GM12875 (cell line): ENCODE measurements around the gene NAA38.

ENCODE experiments used
- H3K4me3 ChIP-seq: one replicate; pipeline ENCODE4 v1.5.1; 2011; ENCODE audit warnings: low read depth, low read length, control low read depth
- CTCF ChIP-seq: IDR thresholded peaks from 2 replicates; pipeline ENCODE4 v1.5.1; 2011; ENCODE audit warnings: low read depth, mild to moderate bottlenecking, control low read depth, inconsistent platforms, low read length, moderate library complexity, borderline replicate concordance; ENCODE audit not compliant: insufficient read depth

NAA38 gene

GRCh38 chr17:7837408-7838088 is 19.8 kb downstream of the NAA38 start:
- peak overlapping the region; percentile 68 for H3K4me3 ChIP-seq

DNA sequence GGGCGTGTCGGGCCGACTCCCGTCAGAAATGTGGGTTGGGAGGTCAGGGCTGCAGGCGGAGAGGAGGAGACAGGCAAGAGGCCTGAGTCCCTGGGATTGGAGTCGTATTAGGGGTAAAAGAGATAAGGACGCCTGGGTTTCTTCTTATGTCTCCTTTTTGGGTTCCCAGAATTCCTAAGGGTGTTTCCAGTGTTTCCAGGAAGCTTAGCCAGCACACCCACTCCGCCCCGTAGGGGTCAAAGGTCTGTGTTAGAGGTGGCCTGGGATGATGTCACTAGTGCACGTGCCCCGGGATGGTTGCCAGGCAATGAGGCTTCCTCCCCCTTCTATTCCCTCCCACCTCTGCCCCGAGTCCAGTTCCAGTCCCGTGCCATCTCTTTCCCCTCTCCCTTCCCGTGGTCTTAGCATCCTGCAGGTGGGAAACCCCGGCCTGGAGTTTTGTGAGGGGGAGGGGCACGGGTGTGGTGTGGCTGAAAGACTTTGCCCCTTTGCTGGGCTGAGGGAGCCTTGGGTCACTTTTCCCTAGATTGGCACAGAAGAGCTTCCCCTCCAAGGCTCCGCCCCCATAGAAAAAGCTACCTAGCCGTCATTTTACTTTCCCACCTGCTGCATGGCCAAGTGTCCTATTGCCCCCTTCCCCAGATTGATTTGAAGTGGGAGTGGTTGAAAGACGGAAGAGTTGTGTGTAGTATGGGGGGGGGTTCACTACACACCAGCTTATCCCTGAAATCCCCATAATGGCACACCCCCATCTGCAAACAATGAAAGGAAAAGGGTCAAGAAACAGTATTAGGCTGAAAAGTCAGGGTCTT is 20.6 kb downstream of the NAA38 start:
- no peak for TF ChIP-seq CTCF
- peak overlapping the region; percentile 68 for H3K4me3 ChIP-seq

More at GRCh38 chr17:7837408-7838088, 19.8 kb downstream of the NAA38 start:
- TF ChIP-seq CTCF, result no peak

- H3K4me3 ChIP-seq, result peak overlapping the region; percentile 68
- no peak for TF ChIP-seq CTCF
Observed at GRCh38 chr17:7835814-7836595, 21.4 kb downstream of the NAA38 start.

GRCh38 chr17:7834957-7835813 is 22.2 kb downstream of the NAA38 start:
- TF ChIP-seq CTCF, result peak; percentile 91
- peak overlapping the region; percentile 68 for H3K4me3 ChIP-seq

- H3K4me3 ChIP-seq, result peak overlapping the region; percentile 68
- TF ChIP-seq CTCF, result no peak
Observed at GRCh38 chr17:7834542-7834956, 22.8 kb downstream of the NAA38 start.

DNA sequence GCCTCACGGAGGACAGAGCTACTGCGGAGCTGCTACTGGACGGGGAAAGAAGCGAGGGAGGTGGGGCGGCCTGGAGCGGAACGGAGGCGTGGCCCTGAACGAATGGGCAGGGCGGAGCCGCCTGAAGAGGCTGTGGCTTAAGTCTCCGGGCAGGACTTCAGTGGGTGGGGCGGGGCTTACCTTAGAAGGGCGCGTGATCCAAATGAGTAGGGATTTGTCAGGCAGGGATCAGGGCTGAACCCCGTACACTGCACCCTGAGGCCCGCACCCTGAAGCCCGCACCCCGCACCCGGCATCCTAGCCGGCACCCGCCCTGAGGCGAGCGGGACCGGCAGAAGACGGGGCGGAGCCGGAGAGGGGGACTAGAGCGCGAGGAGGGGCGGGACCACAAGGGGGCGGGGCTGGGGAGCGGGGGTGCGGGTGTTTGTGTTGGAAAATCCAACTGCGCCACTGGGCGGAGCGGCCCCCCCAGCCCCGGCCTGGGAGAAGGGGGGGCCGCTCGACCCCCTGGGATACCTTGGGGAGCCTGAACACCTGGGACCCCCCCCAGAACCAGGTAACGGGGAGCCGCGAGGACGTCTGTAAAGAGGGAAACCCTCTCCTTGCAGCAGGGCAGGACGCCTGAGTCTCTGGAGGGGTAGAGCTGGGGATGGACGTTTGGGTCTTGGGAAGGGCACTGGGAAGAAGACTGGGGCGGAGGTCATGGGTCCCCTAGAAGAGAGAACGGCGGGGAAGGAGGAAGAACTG is 23.4 kb downstream of the NAA38 start, which contains the start of gene KDM6B:
KDM6B (plus strand) TSS at position 423 of the 747 bp plus-strand sequence. CDS start 11,338 bp downstream, outside the sequence.
- 0 out of 2 replicates have a peak, but pooled peaks have one; percentile 1 for TF ChIP-seq CTCF
- peak within 1 kb of the TSS; percentile 68 for H3K4me3 ChIP-seq
